Subcutaneous adipose tissue (tissue), 4 donors: ENCODE results near the gene TJP3. TPM values are rescaled to one million over a fixed set of nuclear protein-coding genes. Genes with fewer than 3 reads are reported as not detected.

Experiments used
- CTCF ChIP-seq: fragments of 450-650 bp; IDR thresholded peaks from one replicate; pipeline ENCODE4 v1.5.1; 2016; ENCODE audit warnings: low read depth, mild to moderate bottlenecking, control low read depth, antibody characterized with exemption, moderate library complexity
- total RNA-seq, 4 donors: library from RNA; depleted of rRNA; stranded (reverse); fragments of >200 nt; gene quantifications; one replicate each; pipeline ENCODE4 v1.1.0, GENCODE V29; 2016

Gene TJP3
- total RNA-seq, 4 donors from 2014 or later: 0.22 TPM; not detected in 3

GRCh38 chr19:3768015-3768747, 60.0 kb downstream of the TJP3 start:
- TF ChIP-seq CTCF: no peak

- no peak for TF ChIP-seq CTCF
These were observed 60.5 kb downstream of the TJP3 start for GRCh38 chr19:3768748-3769099.

- TF ChIP-seq CTCF: no peak
These were observed 61.3 kb downstream of the TJP3 start for GRCh38 chr19:3769494-3769893.

- no peak for TF ChIP-seq CTCF
These were observed 62.2 kb downstream of the TJP3 start for GRCh38 chr19:3770136-3770999.

GRCh38 chr19:3771000-3771905, 63.1 kb downstream of the TJP3 start:
- no peak for TF ChIP-seq CTCF

GRCh38 chr19:3771906-3772455, 63.8 kb downstream of the TJP3 start, which contains the start of gene RAX2:
Gene RAX2 (minus strand): TSS chr19:3772228. CDS start chr19:3771742, 486 bp downstream.
- no peak for TF ChIP-seq CTCF
